AG09319 (cell line): Measurements from ENCODE around the gene PCDHA2.

ENCODE experiments used
- DNase-seq: peaks from one replicate; pipeline ENCODE4 v3.0.0-alpha.2; 2010; ENCODE audit warnings: low read depth; ENCODE audit errors: extremely low read depth
- CTCF ChIP-seq: IDR thresholded peaks from 2 replicates; pipeline ENCODE4 v1.5.1; 2011; ENCODE audit warnings: low read depth, mild to moderate bottlenecking, inconsistent platforms, low read length, moderate library complexity

Gene PCDHA2

GRCh38 chr5:140842798-140843733, 48.4 kb downstream of the PCDHA2 start:
- no peak for DNase-seq
- no peak for TF ChIP-seq CTCF
